ENCODE measurements around the gene BMP7.
"Not testable (repeated sequence)": the region's sequence is repeated elsewhere in the genome, so short reads cannot be mapped to it uniquely, and the experiment has no call there.

BMP7 gene

DNA sequence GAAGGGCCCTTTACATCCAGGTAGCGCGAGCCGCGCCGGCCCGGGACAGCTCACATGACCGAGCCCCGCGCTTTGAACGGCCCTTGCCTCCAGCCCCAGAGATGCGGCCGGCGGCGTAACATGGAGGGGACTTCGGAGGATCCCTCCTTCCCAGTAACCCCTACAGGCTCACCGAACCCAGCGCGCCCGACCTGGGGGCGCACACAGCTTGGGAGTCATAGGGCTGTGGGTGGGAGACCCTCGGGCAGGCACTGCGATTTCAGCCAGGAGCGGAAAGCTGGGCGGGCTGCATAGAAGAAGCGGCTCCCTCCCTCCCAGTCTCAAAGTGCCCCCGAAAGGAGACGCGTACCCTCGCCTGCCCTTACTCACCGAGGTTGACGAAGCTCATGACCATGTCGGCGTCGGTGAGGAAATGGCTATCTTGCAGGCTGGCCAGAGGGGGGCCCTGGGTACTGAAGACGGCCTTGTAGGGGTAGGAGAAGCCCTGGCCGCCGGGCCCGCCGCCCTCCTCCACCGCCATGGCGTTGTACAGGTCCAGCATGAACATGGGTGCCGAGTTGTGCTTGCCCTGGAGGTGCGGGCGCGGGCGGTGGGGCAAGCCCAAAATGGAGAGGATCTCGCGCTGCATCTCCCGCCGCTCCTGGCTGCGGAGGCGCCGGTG lies 975 bp downstream of the BMP7 start:
- DNase-seq (ENCODE audit: low spot score), result no peak

GRCh38 chr20:57264908-57265335 lies 1.5 kb downstream of the BMP7 start:
- DNase-seq (ENCODE audit: low spot score), result not testable (repeated sequence)

DNA sequence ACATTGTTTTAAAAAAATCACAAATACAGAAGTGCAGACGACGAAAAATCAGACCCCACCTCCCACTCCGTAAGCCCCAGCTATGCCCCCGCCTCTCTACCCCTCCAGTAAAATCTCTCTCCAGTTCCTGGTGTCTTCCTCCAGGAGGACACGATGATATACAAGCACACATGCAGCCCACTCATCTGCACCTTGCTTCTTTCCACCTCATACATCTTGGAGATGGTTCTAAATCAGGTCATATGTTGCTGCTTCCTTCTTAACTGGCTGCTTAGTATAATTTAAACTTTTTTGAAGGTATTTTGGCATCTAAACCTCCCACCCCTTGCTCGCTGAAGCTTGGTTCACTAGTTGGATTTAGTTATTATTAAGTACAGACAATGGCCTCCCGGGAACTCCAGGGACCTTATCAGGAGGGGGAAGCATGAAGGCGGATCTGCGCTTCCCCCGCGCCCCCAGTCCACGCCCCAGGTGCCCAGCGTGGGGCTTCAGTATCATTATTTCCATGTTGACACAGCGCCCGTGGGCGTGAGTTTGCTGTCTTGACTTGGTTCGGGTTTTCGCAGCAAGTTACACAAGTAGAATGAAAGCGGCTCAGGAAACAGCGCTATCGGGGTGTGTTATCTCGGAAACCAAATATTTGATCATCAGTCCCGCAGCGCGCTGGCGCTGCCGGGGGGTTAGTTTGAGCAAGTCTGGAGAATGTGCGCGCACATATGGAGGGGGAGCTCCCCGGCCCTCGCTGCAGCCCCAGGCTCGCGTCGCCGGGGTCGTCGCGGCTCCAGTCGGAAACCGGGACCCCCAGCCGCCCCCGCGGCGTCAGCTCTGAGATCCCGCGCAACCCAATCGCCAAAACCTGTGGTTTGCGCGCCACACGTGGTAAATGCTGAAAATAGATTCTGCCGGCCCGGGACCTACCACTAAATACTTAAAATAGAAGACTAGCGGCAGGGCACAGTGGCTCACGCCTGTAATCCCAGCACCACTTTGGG lies 2.3 kb downstream of the BMP7 start:
- no peak for DNase-seq (ENCODE audit: low spot score)

- no peak for DNase-seq (ENCODE audit: low spot score)
Observed at GRCh38 chr20:57262784-57263609, 3.4 kb downstream of the BMP7 start.

- no peak for DNase-seq (ENCODE audit: low spot score)
Observed at GRCh38 chr20:57262301-57262700, 4.1 kb downstream of the BMP7 start.

DNA sequence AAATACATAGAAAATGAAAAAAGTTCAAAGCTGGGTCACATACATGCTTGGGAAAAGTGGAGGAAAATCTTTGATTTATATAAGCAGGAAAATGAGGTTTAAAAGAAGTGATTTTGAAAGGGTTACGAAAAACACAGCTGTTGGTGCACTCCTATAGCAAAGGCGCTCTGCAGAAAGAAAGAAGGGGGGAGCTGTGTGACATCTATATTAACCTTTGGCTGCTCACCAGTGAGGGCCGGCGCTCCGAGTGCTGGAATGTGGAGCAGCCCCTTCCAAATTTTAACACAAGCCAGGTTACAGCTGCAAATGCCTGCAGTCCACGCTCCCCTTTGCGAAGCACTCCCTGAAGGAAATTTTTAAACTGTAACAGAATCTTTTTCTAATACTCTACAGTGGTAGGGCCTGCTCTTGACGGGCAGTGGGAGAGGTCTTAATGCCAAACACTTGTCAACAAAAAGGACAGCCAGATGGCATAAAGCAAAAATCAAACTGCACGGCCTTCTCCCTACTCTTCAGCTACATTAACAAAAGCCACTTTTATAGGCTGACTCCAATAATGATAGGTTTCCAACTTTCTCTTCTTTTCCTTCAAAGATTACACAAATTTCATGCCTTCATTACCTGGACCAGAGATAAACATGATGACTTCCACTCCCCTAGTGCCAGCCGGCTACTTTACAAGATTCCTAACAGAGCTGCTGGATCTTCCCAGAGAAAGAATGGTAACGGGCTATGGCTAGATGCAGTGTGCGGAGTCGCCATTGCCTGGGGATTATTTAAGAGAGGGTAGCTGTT lies 4.8 kb downstream of the BMP7 start:
- no peak for DNase-seq (ENCODE audit: low spot score)

DNA sequence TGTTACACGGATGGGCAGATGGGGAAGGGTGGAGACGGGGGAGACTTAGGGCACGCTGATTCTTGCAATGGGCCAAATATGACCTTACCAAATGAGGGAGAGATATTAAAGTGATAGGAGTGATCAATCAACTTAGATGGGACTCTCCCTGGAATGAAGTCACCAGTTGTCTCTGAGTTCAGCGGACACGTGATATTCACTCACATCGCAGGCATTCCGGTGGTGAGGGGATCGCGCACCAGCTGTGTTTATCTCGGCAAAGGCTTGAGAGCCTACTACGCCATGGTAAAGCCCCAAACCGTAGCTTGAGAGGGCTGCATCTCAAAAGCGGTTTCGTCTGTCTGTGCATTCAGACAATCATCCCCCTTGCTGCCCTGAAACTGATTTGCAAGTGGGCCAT lies 5.5 kb downstream of the BMP7 start:
- no peak for DNase-seq (ENCODE audit: low spot score)

DNA sequence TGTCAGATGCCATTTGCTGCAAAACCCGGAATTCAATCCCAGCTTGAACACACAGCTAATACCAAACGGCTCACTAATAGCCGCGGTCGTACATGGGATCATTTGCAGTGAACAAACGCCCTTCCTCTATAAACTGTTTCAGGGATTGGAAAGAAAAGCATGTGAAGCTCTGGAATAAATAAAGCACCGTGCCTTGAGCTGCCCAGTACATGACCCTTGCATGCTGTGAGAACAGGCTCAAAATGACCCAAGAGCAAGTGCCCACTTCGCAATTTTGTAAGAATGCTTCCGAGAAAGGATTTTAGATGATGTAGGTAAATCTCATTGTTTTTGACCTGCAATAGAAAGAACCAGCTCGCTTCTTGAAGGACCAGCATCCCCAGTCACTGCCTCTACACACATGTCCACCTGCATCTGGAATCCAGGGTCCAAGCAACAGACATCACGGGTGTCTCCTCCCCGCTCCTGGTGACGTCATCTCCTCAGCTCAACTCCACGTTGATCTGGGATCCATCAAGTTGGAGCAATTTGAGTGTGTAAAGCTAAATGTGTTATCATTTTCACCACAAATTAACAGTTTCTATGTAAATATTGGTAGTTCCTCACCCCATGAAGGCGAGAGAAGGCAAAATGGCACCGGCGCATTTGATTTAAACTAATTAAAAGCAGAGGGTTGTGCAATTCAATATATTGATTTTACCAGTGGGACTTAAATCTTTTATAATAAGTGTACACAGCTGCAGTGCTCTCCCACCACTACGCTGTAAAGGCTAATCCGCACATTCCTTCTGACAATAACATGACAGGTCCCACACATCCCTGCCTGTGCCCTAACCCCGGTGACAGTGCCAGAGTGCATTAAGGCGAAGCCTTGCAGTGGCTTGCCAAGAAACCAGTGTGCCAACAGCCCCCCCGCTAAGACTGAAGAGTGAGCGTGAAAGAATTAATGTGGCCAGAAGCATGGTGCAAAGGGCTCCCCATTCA lies 6.2 kb downstream of the BMP7 start:
- no peak for DNase-seq (ENCODE audit: low spot score)

DNA sequence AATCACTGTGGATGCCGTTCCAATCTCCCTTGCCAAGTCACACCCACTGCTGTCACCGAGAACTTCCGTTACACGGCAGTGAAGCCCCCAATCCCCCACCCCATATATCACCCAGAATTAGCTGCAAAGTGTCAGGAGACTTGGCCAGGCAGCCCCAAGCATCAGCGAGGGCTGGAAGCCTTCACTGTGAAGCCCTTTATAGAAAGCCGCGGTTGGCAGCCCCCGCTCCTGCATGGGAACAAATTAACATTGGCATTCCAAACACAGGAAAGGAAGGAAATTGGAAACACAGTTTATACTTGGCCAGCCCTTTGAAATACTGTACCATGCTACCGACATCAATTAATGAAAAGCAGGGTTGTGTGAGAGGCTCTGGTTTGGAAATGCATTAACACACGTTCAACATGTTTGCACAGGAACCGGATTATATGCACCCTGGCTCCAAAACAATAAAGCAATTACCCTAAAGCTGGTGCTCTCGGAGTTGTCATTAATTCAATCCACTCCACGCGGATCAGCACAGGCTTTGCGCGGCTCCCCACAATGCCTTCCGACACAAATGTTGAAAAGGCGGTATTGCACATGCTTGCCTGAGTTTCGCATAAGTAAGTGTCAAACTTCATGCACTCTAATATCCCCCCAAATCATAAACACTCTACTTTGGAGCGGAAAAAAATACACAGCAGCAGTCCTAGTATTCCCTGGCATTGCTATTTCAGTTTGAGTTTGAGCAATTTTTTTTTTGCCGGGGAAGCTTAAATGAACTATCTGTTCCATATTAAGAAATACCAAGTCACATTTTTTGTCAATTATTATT lies 7.1 kb downstream of the BMP7 start:
- no peak for DNase-seq (ENCODE audit: low spot score)

GRCh38 chr20:57257701-57258453 lies 8.6 kb downstream of the BMP7 start:
- no peak for DNase-seq (ENCODE audit: low spot score)

DNA sequence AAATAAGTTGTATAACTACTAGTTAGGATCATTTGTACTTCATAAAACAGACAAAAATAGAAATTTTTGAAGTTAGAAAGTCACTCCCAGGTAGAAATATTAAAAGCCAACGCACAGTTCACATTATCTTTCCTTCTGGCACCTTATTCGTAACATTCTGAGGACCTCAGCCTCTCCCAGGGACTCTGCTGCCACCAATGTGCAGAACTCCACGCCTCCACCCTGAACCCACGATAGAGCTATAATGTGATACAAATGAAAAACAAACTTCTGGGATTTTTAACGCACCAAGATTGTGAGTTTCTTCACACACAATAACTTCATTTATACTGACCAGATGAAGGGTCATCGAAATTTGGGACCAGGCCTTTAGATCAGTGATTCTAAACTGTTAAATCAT lies 9.5 kb downstream of the BMP7 start:
- DNase-seq (ENCODE audit: low spot score), result no peak

DNA sequence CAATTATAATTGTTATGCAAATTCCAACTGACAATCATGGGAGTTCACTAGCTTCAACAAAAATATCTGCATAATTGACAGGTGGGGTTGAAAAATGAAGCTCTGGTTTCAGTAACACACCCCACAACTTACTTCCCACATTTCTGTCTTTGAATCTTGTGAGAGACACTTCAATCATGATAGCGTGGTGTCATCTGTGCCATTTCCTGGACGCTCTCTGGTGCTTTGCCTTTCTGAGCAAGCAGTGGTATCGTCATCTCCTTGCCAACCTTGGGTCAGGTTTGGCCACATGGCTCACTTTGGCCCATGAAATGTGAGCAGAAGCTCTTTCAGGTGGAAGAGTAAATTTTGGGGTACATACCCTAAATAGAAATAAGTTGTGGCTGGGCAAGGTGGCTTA lies 10.2 kb downstream of the BMP7 start:
- DNase-seq (ENCODE audit: low spot score), result no peak

DNA sequence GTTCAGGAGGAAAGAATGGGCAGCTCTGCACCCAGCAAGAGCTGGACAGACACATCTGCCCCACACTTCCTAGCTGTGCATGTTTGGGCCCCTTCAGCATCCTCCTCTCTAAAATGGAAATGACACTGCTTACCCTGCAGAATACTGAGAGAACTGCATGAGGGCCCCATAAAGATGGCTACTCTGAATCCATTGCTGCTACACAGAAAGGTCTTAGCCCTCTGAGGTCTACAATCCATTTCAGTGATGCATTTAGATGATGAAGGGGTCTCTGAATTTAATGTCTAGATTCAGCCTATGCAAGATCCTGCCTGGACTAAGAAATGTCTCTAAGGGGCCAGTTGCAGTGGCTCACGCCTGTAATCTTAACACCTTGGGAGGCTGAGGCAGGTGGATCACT lies 11.3 kb downstream of the BMP7 start:
- no peak for DNase-seq (ENCODE audit: low spot score)

DNA sequence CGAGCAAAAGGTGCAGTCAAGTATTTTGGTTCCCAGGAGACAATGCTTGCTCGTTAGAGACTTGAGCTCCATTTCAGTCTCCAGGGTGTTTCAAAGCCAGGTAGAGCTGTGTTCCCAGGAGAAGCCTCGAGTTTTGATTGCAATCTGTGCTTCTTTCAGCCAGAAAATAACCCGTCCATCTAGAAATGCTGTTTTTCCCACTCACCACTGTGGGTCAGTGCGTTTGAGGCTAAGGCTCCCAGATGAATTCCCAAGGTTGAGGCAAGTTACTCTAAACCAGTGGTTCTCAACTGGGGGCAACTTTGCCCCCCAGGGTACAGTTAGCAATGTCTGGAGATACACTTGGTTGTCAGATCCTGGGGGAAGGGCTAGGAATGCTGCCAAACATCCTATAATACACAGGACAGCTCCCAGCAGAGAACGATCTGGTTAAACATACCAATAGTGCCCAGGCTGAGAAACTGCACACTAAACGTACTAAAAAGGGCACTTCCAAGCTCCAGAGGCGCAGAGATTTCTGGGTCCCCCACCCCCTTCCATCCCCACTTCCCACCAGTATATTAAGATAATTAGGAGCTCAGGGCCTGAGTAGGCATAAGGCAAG lies 13.8 kb downstream of the BMP7 start:
- DNase-seq (ENCODE audit: low spot score), result no peak

DNA sequence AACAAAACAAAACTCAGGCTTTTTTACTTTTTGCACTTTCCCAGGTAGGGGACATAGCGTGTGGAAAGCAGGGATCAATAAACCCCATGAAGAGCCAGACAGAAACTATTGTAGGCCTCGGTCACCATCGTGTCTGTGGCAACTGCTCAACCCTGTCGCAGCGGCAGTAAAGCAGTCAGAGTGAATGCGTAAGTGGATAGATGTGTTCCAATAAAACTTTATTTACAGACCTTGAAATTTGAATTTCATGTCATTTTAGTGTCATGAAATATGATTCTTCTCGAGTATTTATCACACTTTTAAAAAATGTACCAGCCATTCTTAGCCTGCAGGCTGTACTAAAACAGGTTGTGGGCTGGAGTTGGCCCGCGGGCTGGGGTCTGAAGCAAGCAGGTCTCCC lies 14.5 kb downstream of the BMP7 start:
- DNase-seq (ENCODE audit: low spot score), result no peak

- DNase-seq (ENCODE audit: low spot score), result no peak
Observed at GRCh38 chr20:57251344-57251743, 15.1 kb downstream of the BMP7 start.

GRCh38 chr20:57250607-57251343 lies 15.7 kb downstream of the BMP7 start:
- DNase-seq (ENCODE audit: low spot score), result no peak

GRCh38 chr20:57249772-57250171 lies 16.7 kb downstream of the BMP7 start:
- no peak for DNase-seq (ENCODE audit: low spot score)
